Peyer's patch (tissue), 4 donors: ENCODE results near the gene LRTM1.

Experiments
- CTCF ChIP-seq, 6 experiments: fragments of 450-650 bp in 4 of 6; fragments of 200-600 bp in 2 of 6; sonication (generic) in 1 of 6; IDR thresholded peaks; one replicate each; pipeline ENCODE4 v1.5.1; 2017 to 2019; ENCODE audit warnings: antibody characterized with exemption in 6 of 6, mild to moderate bottlenecking in 3 of 6, moderate library complexity in 1 of 6
- POLR2A ChIP-seq, 2 donors: fragments of 450-650 bp; IDR thresholded peaks; one replicate each; pipeline ENCODE4 v1.5.1; 2017; ENCODE audit warnings: antibody characterized with exemption in 2 of 2, mild to moderate bottlenecking in 2 of 2, moderate library complexity in 2 of 2

DNA sequence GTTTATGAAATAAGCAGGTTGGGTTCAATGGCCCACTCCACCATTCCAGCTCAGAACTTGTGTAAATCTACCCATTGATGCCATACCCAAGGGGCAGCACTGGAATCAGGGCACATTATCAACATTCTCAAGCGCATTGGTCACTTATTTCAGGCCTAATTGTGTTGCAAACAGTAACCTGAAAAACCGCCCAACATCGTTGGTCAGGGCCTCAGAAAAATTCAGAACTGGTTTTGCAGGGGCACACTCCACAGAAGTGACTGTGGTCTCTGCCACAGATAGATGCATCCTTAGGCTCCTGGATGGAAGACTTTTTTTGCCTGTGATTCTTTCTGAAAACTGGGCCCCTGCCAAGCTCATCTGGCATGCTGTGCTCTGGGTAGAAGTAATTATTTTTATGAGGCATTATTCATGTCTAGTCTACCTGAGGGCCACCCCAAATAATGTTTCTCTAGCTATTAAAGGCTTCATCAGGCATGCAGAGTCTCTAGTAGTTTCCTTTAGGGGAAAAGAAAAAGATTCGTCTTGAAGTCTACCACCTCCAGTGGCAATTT, 21.7 kb upstream of the LRTM1 start:
- no peak for TF ChIP-seq CTCF (IDR thresholded peaks at IDR 0.05)
- TF ChIP-seq POLR2A (IDR thresholded peaks at IDR 0.05): no peak
